AG09319 (cell line): Measurements from ENCODE around the gene SMAD2.

Experiments used
- DNase-seq: peaks from one replicate; pipeline ENCODE4 v3.0.0-alpha.2; 2010; ENCODE audit warnings: low read depth; ENCODE audit errors: extremely low read depth
- TF ChIP-seq, protein P1 (sequence below): IDR thresholded peaks from 2 replicates; pipeline ENCODE4 v1.5.1; 2011; ENCODE audit warnings: low read depth, mild to moderate bottlenecking, inconsistent platforms, low read length, moderate library complexity

Gene SMAD2

DNA sequence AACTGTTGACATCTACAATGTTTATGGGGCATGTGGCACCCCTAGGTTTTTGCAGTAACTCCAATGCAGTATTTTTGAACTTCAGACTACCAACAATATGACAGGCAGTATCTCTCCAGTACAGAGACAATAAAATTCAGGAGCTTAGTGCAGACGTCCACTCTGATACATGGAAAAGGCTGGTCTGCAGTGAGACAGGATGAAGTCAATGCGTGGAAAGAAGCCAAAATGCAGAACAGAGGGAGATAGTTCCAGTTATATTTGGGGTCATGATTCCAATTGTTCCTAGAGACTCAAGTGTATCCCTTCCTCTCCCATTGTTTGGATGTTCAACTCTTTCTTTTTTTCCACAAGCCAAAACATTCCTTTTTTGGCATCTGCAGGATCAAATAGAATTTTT lies 18.7 kb upstream of the SMAD2 start:
- no peak for DNase-seq

DNA sequence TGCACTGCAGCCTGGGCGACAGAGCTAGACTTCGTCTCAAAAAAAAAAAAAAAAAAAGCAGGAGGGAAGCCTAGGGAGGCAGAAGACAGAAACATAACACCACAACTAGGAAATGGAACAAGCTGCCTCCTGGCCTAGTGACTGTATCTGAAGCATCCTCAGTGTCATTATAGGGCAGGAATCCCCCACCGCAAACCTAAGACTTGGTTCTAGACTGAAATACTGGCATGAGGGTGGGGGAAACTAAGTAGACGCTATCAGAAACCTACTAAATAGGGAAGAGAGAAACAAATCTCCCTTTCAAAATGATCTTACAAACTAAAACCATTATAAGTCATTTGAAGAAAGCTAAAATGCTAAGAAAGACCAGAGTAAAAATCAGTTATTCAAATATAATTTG lies 16.4 kb upstream of the SMAD2 start:
- TF ChIP-seq, protein P1, sequence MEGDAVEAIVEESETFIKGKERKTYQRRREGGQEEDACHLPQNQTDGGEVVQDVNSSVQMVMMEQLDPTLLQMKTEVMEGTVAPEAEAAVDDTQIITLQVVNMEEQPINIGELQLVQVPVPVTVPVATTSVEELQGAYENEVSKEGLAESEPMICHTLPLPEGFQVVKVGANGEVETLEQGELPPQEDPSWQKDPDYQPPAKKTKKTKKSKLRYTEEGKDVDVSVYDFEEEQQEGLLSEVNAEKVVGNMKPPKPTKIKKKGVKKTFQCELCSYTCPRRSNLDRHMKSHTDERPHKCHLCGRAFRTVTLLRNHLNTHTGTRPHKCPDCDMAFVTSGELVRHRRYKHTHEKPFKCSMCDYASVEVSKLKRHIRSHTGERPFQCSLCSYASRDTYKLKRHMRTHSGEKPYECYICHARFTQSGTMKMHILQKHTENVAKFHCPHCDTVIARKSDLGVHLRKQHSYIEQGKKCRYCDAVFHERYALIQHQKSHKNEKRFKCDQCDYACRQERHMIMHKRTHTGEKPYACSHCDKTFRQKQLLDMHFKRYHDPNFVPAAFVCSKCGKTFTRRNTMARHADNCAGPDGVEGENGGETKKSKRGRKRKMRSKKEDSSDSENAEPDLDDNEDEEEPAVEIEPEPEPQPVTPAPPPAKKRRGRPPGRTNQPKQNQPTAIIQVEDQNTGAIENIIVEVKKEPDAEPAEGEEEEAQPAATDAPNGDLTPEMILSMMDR: no peak
- no peak for DNase-seq

More for the DNA sequence above, 18.7 kb upstream of the SMAD2 start:
- TF ChIP-seq, protein P1: no peak

DNA sequence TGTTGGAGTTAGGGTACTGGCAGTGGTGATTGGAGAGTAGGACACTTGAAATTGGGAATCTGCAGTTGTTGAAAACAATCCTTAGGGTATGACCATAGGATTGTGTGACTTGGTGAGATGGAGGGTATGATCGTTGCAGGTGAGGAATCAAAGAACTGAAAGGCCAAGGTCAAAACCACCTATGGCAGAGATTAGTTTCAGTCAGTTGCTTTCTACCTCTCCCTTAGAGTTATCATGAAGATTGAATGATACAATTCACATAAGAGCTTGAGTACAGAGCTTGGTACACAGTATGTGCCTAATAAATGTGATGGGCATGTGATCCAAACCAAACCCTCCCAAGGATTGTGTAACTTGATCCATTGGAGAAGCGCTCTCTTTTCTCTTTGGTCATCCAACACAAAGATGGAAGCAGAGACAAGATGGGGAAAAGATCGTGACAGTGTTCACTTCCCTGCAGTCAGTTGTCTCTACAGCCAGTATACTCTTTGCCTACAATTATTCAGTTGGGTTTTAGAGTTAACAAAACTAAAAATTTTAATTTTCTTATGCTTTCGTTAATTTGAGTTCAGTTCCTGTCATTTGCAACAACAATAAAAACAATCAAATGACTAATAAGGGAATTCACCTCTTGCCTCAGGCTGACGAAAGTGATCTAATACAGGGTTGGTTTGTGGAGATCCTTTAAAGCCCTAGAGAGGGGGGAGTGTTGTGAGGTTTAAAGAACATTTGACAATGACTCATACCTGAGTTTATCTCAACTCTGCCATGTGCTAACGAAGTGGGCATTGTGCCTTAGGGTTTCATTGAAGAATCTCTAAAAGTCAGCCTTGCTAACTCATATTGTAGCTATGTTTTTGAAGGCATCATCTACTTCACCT lies 14.8 kb upstream of the SMAD2 start:
- DNase-seq: no peak
- TF ChIP-seq, protein P1: no peak

DNA sequence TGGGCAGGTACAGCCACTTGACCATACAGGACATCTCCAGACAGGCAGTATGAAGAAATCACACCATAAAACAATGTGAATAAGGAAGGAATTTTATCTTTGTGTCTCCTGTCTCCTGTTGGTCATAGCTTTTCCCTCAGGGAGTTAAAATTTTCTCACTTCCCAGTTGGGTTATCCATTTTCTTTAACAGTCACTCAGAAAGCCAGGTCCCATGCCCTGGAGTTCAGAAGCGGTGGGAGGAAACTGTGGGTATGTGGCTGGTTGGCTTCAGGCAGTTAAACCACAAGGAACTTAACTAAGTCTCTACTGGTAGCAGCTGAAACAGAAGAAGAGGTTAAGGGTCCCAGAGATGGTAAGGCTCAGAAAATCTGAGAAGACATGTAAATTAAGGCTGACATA lies 6.5 kb upstream of the SMAD2 start:
- TF ChIP-seq, protein P1: no peak
- DNase-seq: no peak

DNA sequence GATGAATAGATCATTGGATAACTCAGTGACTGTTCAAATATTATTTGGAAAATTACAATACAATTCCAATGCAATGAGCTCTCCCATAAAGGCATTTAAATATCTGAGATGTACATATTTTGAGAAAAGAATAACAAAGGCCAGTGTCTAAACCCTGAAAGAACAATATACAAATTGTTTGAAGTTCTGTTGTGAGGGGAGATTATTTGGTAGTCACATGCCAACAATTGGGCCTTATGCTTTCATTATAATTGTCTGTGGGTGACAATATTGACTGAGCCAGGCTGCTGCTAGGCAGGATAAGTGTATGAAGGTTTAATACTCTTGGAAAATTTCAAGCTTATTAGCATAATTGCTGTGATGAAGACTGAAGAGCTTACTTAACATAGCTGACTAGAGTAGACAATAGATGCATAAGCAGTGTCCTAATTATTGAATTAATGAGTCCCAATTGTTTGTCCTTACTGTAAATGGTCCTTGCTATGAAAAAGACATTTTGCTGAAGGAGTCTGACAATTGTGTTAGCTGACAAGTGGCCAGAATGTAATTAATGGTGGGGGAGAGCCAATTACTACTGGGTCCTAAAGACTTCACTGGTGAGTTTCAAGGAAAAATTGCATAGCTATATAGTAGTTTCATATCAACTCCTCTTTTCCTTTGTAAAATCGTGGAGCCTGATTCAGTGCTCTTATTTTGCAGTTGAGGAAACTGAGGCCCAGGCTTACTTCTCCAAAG lies 5.0 kb upstream of the SMAD2 start:
- TF ChIP-seq, protein P1: no peak
- no peak for DNase-seq

DNA sequence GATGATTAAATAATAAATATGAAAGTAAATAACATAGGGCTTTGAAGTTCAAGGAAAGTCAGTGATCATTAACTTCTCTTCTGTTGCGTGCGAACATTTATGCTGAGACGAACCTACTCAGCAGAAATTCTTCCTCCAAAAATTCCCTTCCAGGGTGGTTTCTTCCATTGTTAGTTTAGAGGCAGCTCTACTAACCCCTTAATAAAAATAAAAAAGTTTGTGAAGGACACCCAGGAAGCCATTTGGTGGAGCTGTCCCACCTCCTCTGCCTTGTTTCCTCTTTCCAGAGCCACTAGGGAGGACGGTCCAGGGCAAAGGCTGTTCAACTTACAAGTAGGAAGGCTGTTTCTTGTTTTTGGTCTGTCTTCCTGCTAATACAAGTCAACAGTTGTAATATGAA lies 2.1 kb upstream of the SMAD2 start:
- no peak for DNase-seq
- TF ChIP-seq, protein P1: no peak

DNA sequence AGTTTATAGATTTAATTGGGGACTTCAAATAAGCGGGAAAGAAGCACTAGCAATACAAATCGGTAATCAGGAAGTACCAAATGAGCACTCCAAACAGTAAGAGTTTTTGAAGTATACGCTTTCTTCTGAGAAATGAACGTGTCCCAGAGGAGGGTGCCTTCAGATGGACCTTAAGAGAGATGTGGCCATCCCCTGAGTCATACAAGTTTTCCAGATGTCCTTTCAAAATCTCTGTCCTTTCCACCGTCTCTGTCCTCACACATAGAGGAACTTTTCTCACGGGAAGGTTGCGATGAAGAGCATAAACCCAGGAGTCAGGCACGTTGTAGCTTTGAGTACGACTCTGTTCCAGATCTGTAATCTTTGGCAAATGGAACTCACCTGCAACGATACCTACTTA lies 1.7 kb upstream of the SMAD2 start:
- TF ChIP-seq, protein P1: no peak
- DNase-seq: no peak
